GM21619 (cell line): ENCODE results near the gene CDX4.
"Not testable (repeated sequence)": the region's sequence is repeated elsewhere in the genome, so short reads cannot be mapped to it uniquely, and the experiment has no call there.

Source experiments
- ATAC-seq: cut with Tn5 transposase; IDR thresholded peaks from one replicate; pipeline ENCODE4 v1.9.1; 2021; ENCODE audit not compliant: unreplicated experiment

CDX4 gene, protein sequence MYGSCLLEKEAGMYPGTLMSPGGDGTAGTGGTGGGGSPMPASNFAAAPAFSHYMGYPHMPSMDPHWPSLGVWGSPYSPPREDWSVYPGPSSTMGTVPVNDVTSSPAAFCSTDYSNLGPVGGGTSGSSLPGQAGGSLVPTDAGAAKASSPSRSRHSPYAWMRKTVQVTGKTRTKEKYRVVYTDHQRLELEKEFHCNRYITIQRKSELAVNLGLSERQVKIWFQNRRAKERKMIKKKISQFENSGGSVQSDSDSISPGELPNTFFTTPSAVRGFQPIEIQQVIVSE

GRCh38 chrX:73446831-73447230, at the start of gene CDX4:
Gene CDX4 (plus strand): TSS chrX:73447053. CDS start chrX:73447254, 201 bp downstream.
- ATAC-seq, result no peak

GRCh38 chrX:73398185-73398914, 48.5 kb upstream of the CDX4 start:
- no peak for ATAC-seq

DNA sequence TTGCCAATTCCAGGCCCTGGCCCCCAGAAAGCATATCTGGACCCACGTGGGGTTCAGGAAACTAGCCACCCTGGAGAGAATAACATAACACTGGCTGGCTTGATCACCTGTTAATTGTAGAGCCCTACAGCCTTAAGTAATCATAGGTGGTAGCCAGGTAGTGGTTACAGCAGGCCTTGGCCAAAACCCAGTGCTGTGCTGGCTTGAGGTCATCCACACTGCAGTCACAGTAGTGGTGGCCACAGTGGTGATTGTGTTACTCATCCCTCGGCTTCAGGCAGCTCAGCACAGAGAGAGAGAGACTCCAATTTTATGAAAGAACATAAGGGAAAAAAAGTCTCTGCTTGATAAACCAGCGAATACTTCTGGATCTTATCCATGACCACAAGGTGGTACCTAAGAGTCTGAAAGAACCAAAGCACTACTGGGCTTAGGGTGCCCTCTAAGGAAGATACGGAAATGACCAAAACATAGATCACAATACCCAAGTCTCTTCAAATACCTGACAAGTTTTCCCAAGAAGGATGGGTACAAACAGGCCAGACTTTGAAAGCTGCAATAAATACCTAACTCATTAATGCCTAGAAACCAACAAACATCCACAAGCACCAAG, 46.6 kb upstream of the CDX4 start:
- ATAC-seq, result no peak

- ATAC-seq, result no peak
Measured at GRCh38 chrX:73401591-73402266, 45.1 kb upstream of the CDX4 start.

- ATAC-seq, result no peak
Measured at GRCh38 chrX:73412930-73413329, 33.9 kb upstream of the CDX4 start.

DNA sequence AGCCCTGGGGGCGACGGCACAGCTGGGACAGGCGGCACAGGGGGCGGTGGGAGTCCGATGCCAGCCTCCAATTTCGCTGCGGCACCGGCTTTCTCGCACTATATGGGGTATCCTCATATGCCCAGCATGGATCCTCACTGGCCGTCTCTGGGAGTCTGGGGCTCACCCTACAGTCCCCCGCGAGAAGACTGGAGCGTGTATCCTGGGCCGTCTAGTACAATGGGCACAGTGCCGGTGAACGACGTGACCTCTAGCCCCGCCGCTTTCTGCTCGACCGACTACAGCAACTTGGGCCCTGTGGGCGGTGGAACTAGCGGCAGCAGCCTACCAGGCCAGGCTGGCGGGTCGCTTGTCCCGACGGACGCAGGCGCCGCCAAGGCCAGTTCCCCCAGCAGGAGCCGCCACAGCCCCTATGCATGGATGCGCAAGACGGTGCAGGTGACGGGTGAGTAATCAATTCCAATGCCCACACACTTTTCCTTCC, 500 bp downstream of the CDX4 start:
- ATAC-seq, result no peak

GRCh38 chrX:73448379-73448778, 1.5 kb downstream of the CDX4 start:
- ATAC-seq, result no peak

- no peak for ATAC-seq
Measured at GRCh38 chrX:73455171-73455570, 8.3 kb downstream of the CDX4 start.

GRCh38 chrX:73457306-73457705, 10.5 kb downstream of the CDX4 start:
- no peak for ATAC-seq

GRCh38 chrX:73468376-73468775, 21.5 kb downstream of the CDX4 start:
- ATAC-seq, result no peak

- no peak for ATAC-seq
Measured at GRCh38 chrX:73478961-73479360, 32.1 kb downstream of the CDX4 start.

- no peak for ATAC-seq
Measured at GRCh38 chrX:73481521-73481920, 34.7 kb downstream of the CDX4 start.

GRCh38 chrX:73490661-73491060, 43.8 kb downstream of the CDX4 start:
- no peak for ATAC-seq

DNA sequence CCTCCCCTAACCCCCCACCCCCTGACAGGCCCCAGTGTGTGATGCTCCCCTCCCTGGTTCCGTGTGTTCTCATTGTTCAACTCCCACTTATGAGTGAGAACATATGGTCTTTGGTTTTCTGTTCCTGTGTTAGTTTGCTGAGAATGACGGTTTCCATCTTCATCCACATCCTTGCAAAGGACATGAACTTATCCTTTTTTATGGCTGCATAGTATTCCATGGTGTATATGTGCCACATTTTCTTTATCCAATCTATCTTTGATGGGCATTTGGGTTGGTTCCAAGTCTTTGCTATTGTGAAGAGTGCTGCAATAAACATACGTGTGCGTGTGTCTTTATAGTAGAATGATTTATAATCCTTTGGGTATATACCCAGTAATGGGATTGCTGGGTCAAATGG, 45.3 kb downstream of the CDX4 start:
- ATAC-seq, result not testable (repeated sequence)
